Stomach (tissue), 4 donors: ENCODE data around the gene PSORS1C2.

Experiments used
- POLR2AphosphoS5 ChIP-seq, 3 donors: sonication (generic); formaldehyde crosslinking; IDR thresholded peaks; one replicate each; pipeline ENCODE4 v1.6.1; 2016; ENCODE audit warnings: antibody characterized with exemption in 3 of 3
- TF ChIP-seq, protein P1 (sequence below), 7 experiments: fragments of 450-650 bp in 4 of 7; fragments of 200-600 bp in 3 of 7; sonication (generic) in 3 of 7; IDR thresholded peaks; one replicate each; pipeline ENCODE4 v1.5.1; 2016 to 2019; ENCODE audit warnings: antibody characterized with exemption in 7 of 7, control low read depth in 2 of 7, mild to moderate bottlenecking in 1 of 7

DNA sequence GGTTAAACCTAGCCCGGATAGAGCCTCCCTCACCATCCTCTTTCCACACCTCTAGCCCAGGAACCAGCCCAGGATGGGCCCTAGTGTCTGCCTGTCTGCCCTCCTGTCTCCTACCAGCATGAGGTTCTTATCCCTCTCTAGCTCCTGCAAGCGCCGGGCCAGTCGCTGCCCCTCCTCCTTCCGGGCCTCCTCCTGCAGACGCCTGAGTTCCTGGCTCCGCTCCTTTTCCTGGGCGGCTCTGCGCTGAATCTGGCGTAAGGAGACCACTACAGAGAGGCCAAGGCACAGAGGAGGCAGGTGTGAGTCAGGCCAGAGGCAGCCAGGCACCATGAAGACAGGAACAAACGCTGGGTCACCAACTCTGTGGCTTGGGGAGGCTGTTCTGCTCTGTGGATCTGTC, 4.3 kb upstream of the PSORS1C2 start:
- TF ChIP-seq, protein P1, sequence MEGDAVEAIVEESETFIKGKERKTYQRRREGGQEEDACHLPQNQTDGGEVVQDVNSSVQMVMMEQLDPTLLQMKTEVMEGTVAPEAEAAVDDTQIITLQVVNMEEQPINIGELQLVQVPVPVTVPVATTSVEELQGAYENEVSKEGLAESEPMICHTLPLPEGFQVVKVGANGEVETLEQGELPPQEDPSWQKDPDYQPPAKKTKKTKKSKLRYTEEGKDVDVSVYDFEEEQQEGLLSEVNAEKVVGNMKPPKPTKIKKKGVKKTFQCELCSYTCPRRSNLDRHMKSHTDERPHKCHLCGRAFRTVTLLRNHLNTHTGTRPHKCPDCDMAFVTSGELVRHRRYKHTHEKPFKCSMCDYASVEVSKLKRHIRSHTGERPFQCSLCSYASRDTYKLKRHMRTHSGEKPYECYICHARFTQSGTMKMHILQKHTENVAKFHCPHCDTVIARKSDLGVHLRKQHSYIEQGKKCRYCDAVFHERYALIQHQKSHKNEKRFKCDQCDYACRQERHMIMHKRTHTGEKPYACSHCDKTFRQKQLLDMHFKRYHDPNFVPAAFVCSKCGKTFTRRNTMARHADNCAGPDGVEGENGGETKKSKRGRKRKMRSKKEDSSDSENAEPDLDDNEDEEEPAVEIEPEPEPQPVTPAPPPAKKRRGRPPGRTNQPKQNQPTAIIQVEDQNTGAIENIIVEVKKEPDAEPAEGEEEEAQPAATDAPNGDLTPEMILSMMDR (IDR thresholded peaks at IDR 0.05) = no peak
- peak in 1 of 3 donors; percentile 21 for TF ChIP-seq POLR2AphosphoS5 (IDR thresholded peaks at IDR 0.05)
